DMS153 treated with DMSO at 0.1 percent for 48 hours (cell line): ENCODE data around the gene EIF3CL.
"Not testable (repeated sequence)": the region's sequence is repeated elsewhere in the genome, so short reads cannot be mapped to it uniquely, and the experiment has no call there.

ENCODE experiments used
- DNase-seq: peaks from one replicate; lab custom pipeline; 2025; ENCODE audit not compliant: unreplicated experiment; lab: John Stamatoyannopoulos, UW

Gene EIF3CL, protein sequence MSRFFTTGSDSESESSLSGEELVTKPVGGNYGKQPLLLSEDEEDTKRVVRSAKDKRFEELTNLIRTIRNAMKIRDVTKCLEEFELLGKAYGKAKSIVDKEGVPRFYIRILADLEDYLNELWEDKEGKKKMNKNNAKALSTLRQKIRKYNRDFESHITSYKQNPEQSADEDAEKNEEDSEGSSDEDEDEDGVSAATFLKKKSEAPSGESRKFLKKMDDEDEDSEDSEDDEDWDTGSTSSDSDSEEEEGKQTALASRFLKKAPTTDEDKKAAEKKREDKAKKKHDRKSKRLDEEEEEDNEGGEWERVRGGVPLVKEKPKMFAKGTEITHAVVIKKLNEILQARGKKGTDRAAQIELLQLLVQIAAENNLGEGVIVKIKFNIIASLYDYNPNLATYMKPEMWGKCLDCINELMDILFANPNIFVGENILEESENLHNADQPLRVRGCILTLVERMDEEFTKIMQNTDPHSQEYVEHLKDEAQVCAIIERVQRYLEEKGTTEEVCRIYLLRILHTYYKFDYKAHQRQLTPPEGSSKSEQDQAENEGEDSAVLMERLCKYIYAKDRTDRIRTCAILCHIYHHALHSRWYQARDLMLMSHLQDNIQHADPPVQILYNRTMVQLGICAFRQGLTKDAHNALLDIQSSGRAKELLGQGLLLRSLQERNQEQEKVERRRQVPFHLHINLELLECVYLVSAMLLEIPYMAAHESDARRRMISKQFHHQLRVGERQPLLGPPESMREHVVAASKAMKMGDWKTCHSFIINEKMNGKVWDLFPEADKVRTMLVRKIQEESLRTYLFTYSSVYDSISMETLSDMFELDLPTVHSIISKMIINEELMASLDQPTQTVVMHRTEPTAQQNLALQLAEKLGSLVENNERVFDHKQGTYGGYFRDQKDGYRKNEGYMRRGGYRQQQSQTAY

GRCh38 chr16:28403220-28404072, at the start of gene EIF3CL:
Gene EIF3CL (minus strand): TSS chr16:28403841. CDS start chr16:28403618, 223 bp downstream.
- DNase-seq = not testable (repeated sequence)

DNA sequence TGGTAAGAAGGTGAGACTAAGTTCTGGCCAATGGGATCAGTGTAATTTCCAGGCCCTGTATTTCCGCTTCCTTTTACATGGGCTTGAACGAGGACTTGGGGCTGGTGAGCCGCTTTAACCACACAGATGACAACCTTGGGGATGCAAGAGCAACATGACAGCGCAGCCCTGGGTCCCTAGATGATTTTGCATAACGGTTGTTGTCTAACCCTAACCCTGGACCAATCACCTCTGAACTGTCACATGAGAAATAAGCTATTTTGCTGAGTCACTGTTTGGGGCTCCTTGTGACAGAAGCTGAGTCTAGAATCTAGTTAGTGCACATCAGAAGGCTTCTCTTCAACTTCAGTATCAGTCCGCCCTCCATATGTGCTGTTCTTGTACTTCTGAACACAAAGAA, 43.4 kb upstream of the EIF3CL start:
- DNase-seq = not testable (repeated sequence)

- DNase-seq = not testable (repeated sequence)
These were observed 42.7 kb upstream of the EIF3CL start for GRCh38 chr16:28446388-28446787.

GRCh38 chr16:28443943-28444342, 40.3 kb upstream of the EIF3CL start:
- not testable (repeated sequence) for DNase-seq

- not testable (repeated sequence) for DNase-seq
These were observed 35.3 kb upstream of the EIF3CL start for GRCh38 chr16:28438899-28439298.

- DNase-seq = not testable (repeated sequence)
These were observed 31.7 kb upstream of the EIF3CL start for GRCh38 chr16:28435340-28435739.

DNA sequence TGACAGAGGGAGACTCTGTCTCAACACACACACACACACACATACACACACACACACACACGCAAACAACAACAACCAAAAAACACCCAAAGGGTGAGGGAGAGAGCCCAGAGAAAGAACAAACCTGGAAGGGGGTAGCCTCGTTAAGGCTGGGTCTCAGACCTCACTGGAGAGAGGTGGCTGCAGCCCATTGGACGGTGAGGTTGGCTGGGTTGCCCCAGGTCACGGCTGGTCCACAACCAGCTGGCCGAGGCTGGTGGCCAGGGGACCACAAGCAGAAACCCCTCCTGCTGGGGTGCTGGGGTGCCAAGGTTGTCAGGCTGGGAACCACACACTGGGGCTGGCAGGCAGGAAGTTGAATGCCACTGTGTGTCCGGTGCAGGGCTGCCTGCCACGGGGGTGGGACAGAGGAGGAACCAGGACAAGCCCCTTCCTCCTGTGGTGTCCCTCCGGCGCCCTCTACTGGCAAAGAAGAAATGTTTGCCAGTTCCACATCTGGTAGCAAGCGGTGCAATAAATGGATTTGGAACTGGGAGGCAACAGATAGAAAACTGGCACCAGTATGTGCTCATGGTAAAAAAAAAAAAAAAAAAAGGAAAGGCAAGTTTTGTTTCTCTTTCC, 22.5 kb upstream of the EIF3CL start:
- not testable (repeated sequence) for DNase-seq

GRCh38 chr16:28421071-28421750, 17.6 kb upstream of the EIF3CL start:
- not testable (repeated sequence) for DNase-seq

DNA sequence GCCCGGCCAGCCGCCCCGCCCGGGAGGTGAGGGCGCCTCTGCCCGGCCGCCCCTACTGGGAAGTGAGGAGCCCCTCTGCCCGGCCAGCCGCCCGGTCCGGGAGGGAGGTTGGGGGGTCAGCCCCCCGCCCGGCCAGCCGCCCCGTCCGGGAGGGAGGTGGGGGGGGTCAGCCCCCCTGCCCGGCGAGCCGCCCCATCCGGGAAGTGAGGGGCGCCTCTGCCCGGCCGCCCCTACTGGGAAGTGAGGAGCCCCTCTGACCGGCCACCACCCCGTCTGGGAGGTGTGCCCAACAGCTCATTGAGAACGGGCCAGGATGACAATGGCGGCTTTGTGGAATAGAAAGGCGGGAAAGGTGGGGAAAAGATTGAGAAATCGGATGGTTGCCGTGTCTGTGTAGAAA, 13.4 kb upstream of the EIF3CL start:
- not testable (repeated sequence) for DNase-seq

GRCh38 chr16:28414530-28414929, 10.9 kb upstream of the EIF3CL start:
- DNase-seq = not testable (repeated sequence)

DNA sequence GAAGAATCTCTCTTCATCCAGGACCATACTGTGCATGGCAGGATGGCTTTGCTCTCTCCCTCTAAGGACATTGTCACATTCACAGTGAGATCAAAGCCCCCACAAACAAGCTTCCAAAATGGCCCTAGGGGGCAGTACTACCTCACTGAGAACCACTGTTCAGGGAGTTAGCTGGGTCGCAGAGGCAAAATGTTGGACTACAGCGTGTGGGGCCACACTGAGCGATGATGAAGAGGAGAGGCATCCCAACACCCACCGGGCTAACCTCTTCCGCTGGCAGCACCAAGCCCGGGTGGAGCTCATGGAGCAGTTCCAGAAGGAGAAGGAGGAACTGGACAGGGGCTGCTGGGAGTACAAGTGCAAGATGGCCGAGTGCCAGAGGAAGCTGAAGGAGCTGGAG, 9.9 kb upstream of the EIF3CL start:
- not testable (repeated sequence) for DNase-seq

DNA sequence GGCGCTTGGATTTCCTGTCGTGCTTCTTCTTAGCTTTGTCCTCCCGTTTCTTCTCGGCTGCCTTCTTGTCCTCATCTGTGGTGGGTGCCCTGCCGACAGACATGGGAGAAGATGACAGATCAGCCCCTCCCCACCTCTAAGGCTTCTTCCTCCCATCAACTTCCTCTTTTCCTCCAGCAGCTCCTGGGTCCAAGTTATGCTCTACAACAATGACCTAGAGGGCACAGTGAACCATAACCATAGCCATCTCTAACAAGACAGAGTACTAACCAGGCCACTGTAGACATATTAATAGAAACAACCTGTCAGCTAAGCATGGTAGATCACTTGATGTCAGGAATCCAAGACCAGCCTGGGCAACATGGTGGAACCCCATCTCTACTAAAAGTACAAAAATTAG, 11.6 kb downstream of the EIF3CL start:
- not testable (repeated sequence) for DNase-seq

- not testable (repeated sequence) for DNase-seq
These were observed 21.3 kb downstream of the EIF3CL start for GRCh38 chr16:28382177-28382867.

GRCh38 chr16:28377822-28378221, 25.8 kb downstream of the EIF3CL start:
- DNase-seq = not testable (repeated sequence)

DNA sequence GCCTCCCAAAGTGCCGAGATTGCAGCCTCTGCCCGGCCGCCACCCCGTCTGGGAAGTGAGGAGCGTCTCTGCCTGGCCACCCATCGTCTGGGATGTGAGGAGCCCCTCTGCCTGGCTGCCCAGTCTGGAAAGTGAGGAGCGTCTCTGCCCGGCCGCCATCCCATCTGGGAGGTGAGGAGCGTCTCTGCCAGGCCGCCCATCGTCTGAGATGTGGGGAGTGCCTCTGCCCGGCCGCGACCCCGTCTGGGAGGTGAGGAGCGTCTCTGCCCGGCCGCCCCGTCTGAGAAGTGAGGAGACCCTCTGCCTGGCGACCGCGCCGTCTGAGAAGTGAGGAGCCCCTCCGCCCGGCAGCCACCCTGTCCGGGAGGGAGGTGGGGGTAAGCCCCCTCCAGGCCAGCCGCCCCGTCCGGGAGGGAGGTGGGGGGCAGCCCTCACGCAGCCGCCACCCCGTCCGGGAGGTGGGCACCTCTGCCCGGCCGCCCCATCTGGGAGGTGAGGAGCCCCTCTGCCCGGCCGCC, 26.5 kb downstream of the EIF3CL start:
- not testable (repeated sequence) for DNase-seq

GRCh38 chr16:28375115-28375514, 28.5 kb downstream of the EIF3CL start:
- DNase-seq = not testable (repeated sequence)

- DNase-seq = not testable (repeated sequence)
These were observed 29.4 kb downstream of the EIF3CL start for GRCh38 chr16:28374281-28374680.

- DNase-seq = not testable (repeated sequence)
These were observed 35.7 kb downstream of the EIF3CL start for GRCh38 chr16:28367926-28368325.
